Activated T-cell treated with anti-CD3 and anti-CD28 coated beads, Interleukin-2, amount 50 U/mL, for 24 hours (primary cell): ENCODE measurements around the gene TMEM14A.

ENCODE experiments used
- DNase-seq: peaks from one replicate; pipeline ENCODE4 v3.0.0-alpha.2; 2020
- H3K27ac Mint-ChIP-seq: 2 replicates; pipeline ENCODE4 v1.8.0; 2020; ENCODE audit warnings: mild to moderate bottlenecking, mixed read lengths
- H3K27me3 Mint-ChIP-seq: 2 replicates; pipeline ENCODE4 v1.8.0; 2020; ENCODE audit warnings: mixed read lengths
- H3K36me3 Mint-ChIP-seq: 2 replicates; pipeline ENCODE4 v1.8.0; 2020; ENCODE audit warnings: low read depth, mixed read lengths
- H3K4me1 Mint-ChIP-seq: 2 replicates; pipeline ENCODE4 v1.8.0; 2020; ENCODE audit warnings: low read depth, mixed read lengths
- H3K4me3 Mint-ChIP-seq: 2 replicates; pipeline ENCODE4 v1.8.0; 2020; ENCODE audit warnings: mild to moderate bottlenecking, moderate library complexity, mixed read lengths
- H3K9me3 Mint-ChIP-seq: 2 replicates; pipeline ENCODE4 v1.8.0; 2020; ENCODE audit warnings: mixed read lengths

TMEM14A gene

GRCh38 chr6:52670502-52671409, at the start of gene TMEM14A:
TSS of gene TMEM14A (plus strand) at chr6:52671113. CDS start at chr6:52677103, 5,990 bp downstream.
- peaks cover 35% of the 10 kb centered on the region for H3K4me1 Mint-ChIP-seq
- no peaks in the 10 kb centered on the region for H3K27me3 Mint-ChIP-seq
- H3K36me3 Mint-ChIP-seq, result peaks cover 2% of the 10 kb centered on the region
- no peaks in the 10 kb centered on the region for H3K9me3 Mint-ChIP-seq
- H3K27ac Mint-ChIP-seq, result peak within 1 kb of the TSS; percentile 82
- peak within 1 kb of the TSS; percentile 83 for H3K4me3 Mint-ChIP-seq
- peak; percentile 96 for DNase-seq

- Mint-ChIP-seq H3K36me3 (no peaks in the 10 kb centered on the region), H3K4me3 (no peak overlapping the region)
Measured at GRCh38 chr6:52621631-52622030, 49.3 kb upstream of the TMEM14A start.

GRCh38 chr6:52622810-52623209, 48.1 kb upstream of the TMEM14A start:
- no peak for DNase-seq
- H3K4me1 Mint-ChIP-seq, result no peaks in the 10 kb centered on the region
- H3K27ac Mint-ChIP-seq, result no peak overlapping the region
- peaks cover 15% of the 10 kb centered on the region for H3K27me3 Mint-ChIP-seq
- no peaks in the 10 kb centered on the region for H3K9me3 Mint-ChIP-seq
- no peaks in the 10 kb centered on the region for H3K36me3 Mint-ChIP-seq
- H3K4me3 Mint-ChIP-seq, result no peak overlapping the region

More at GRCh38 chr6:52621631-52622030, 49.3 kb upstream of the TMEM14A start:
- Mint-ChIP-seq H3K27ac (no peak overlapping the region), H3K9me3 (no peaks in the 10 kb centered on the region), H3K27me3 (peaks cover 15% of the 10 kb centered on the region), H3K4me1 (no peaks in the 10 kb centered on the region)
- no peak for DNase-seq

GRCh38 chr6:52632011-52632410, 38.9 kb upstream of the TMEM14A start:
- no peaks in the 10 kb centered on the region for H3K36me3 Mint-ChIP-seq
- H3K27me3 Mint-ChIP-seq, result no peaks in the 10 kb centered on the region
- peaks cover 18% of the 10 kb centered on the region for H3K4me1 Mint-ChIP-seq
- no peak overlapping the region for H3K27ac Mint-ChIP-seq
- no peak for DNase-seq
- H3K9me3 Mint-ChIP-seq, result no peaks in the 10 kb centered on the region
- H3K4me3 Mint-ChIP-seq, result no peak overlapping the region

- Mint-ChIP-seq H3K27ac (no peak overlapping the region), H3K27me3 (peaks cover 6% of the 10 kb centered on the region), H3K4me1 (peaks cover 18% of the 10 kb centered on the region), H3K9me3 (no peaks in the 10 kb centered on the region), H3K36me3 (no peaks in the 10 kb centered on the region), H3K4me3 (no peak overlapping the region)
- no peak for DNase-seq
Measured at GRCh38 chr6:52634211-52634610, 36.7 kb upstream of the TMEM14A start.

- H3K27ac Mint-ChIP-seq, result peak overlapping the region; percentile 88
- peak; percentile 35 for DNase-seq
- H3K36me3 Mint-ChIP-seq, result no peaks in the 10 kb centered on the region
- no peaks in the 10 kb centered on the region for H3K9me3 Mint-ChIP-seq
- peaks cover 18% of the 10 kb centered on the region for H3K4me1 Mint-ChIP-seq
- peak overlapping the region; percentile 23 for H3K4me3 Mint-ChIP-seq
- peaks cover 15% of the 10 kb centered on the region for H3K27me3 Mint-ChIP-seq
Measured at GRCh38 chr6:52635049-52635577, 35.8 kb upstream of the TMEM14A start.

GRCh38 chr6:52636830-52637229, 34.1 kb upstream of the TMEM14A start:
- Mint-ChIP-seq H3K36me3 (no peaks in the 10 kb centered on the region), H3K4me1 (peaks cover 20% of the 10 kb centered on the region), H3K9me3 (no peaks in the 10 kb centered on the region), H3K27ac (no peak overlapping the region), H3K27me3 (peaks cover 27% of the 10 kb centered on the region), H3K4me3 (no peak overlapping the region)
- DNase-seq, result no peak

GRCh38 chr6:52639493-52639892, 31.4 kb upstream of the TMEM14A start:
- DNase-seq, result no peak
- Mint-ChIP-seq H3K4me1 (peaks cover 15% of the 10 kb centered on the region), H3K36me3 (no peaks in the 10 kb centered on the region), H3K27me3 (peaks cover 34% of the 10 kb centered on the region), H3K4me3 (no peak overlapping the region), H3K9me3 (no peaks in the 10 kb centered on the region), H3K27ac (no peak overlapping the region)

- no peaks in the 10 kb centered on the region for H3K9me3 Mint-ChIP-seq
- no peaks in the 10 kb centered on the region for H3K36me3 Mint-ChIP-seq
- H3K4me1 Mint-ChIP-seq, result peaks cover 8% of the 10 kb centered on the region
- H3K27me3 Mint-ChIP-seq, result peaks cover 37% of the 10 kb centered on the region
- H3K27ac Mint-ChIP-seq, result no peak overlapping the region
- DNase-seq, result no peak
- H3K4me3 Mint-ChIP-seq, result no peak overlapping the region
Measured at GRCh38 chr6:52640170-52640569, 30.7 kb upstream of the TMEM14A start.

GRCh38 chr6:52640916-52641315, 30.0 kb upstream of the TMEM14A start:
- H3K36me3 Mint-ChIP-seq, result no peaks in the 10 kb centered on the region
- H3K9me3 Mint-ChIP-seq, result no peaks in the 10 kb centered on the region
- no peak for DNase-seq
- peaks cover 40% of the 10 kb centered on the region for H3K27me3 Mint-ChIP-seq
- no peak overlapping the region for H3K4me3 Mint-ChIP-seq
- H3K27ac Mint-ChIP-seq, result no peak overlapping the region
- H3K4me1 Mint-ChIP-seq, result peaks cover 5% of the 10 kb centered on the region

GRCh38 chr6:52641388-52641787, 29.5 kb upstream of the TMEM14A start:
- Mint-ChIP-seq H3K27ac (no peak overlapping the region), H3K36me3 (no peaks in the 10 kb centered on the region), H3K4me1 (peaks cover 2% of the 10 kb centered on the region), H3K9me3 (no peaks in the 10 kb centered on the region), H3K27me3 (peaks cover 44% of the 10 kb centered on the region), H3K4me3 (no peak overlapping the region)
- DNase-seq, result no peak

- Mint-ChIP-seq H3K36me3 (no peaks in the 10 kb centered on the region), H3K27ac (no peak overlapping the region), H3K27me3 (peaks cover 44% of the 10 kb centered on the region), H3K4me3 (no peak overlapping the region), H3K9me3 (no peaks in the 10 kb centered on the region), H3K4me1 (peaks cover 2% of the 10 kb centered on the region)
- no peak for DNase-seq
Measured at GRCh38 chr6:52641826-52642225, 29.1 kb upstream of the TMEM14A start.

GRCh38 chr6:52642368-52642767, 28.5 kb upstream of the TMEM14A start:
- DNase-seq, result no peak
- Mint-ChIP-seq H3K4me1 (peaks cover 2% of the 10 kb centered on the region), H3K9me3 (no peaks in the 10 kb centered on the region), H3K27ac (no peak overlapping the region), H3K27me3 (peaks cover 44% of the 10 kb centered on the region), H3K4me3 (no peak overlapping the region), H3K36me3 (no peaks in the 10 kb centered on the region)

- no peaks in the 10 kb centered on the region for H3K36me3 Mint-ChIP-seq
Measured at GRCh38 chr6:52643158-52643557, 27.8 kb upstream of the TMEM14A start.

GRCh38 chr6:52644253-52644652, 26.7 kb upstream of the TMEM14A start:
- peaks cover 2% of the 10 kb centered on the region for H3K4me1 Mint-ChIP-seq

More at GRCh38 chr6:52643158-52643557, 27.8 kb upstream of the TMEM14A start:
- no peak overlapping the region for H3K27ac Mint-ChIP-seq
- no peaks in the 10 kb centered on the region for H3K9me3 Mint-ChIP-seq
- peaks cover 2% of the 10 kb centered on the region for H3K4me1 Mint-ChIP-seq
- no peak overlapping the region for H3K4me3 Mint-ChIP-seq
- DNase-seq, result no peak
- peaks cover 44% of the 10 kb centered on the region for H3K27me3 Mint-ChIP-seq

More at GRCh38 chr6:52644253-52644652, 26.7 kb upstream of the TMEM14A start:
- DNase-seq, result no peak
- H3K36me3 Mint-ChIP-seq, result no peaks in the 10 kb centered on the region
- H3K9me3 Mint-ChIP-seq, result no peaks in the 10 kb centered on the region
- no peak overlapping the region for H3K27ac Mint-ChIP-seq
- no peak overlapping the region for H3K4me3 Mint-ChIP-seq
- peaks cover 38% of the 10 kb centered on the region for H3K27me3 Mint-ChIP-seq
